PC-9 (cell line): ENCODE results near the gene SNAPC1.

ENCODE experiments used
- EZH2 ChIP-seq: fragments of 200-600 bp; sonication (generic); IDR thresholded peaks from 2 replicates; pipeline ENCODE4 v1.8.0; 2017; ENCODE audit warnings: antibody characterized with exemption, low read depth
- TF ChIP-seq, protein P1 (sequence below): fragments of 200-600 bp; sonication (generic); conservative IDR thresholded peaks from 2 replicates; pipeline ENCODE4 v1.6.1; 2017; ENCODE audit warnings: mixed run types, antibody characterized with exemption, mild to moderate bottlenecking, moderate library complexity

DNA sequence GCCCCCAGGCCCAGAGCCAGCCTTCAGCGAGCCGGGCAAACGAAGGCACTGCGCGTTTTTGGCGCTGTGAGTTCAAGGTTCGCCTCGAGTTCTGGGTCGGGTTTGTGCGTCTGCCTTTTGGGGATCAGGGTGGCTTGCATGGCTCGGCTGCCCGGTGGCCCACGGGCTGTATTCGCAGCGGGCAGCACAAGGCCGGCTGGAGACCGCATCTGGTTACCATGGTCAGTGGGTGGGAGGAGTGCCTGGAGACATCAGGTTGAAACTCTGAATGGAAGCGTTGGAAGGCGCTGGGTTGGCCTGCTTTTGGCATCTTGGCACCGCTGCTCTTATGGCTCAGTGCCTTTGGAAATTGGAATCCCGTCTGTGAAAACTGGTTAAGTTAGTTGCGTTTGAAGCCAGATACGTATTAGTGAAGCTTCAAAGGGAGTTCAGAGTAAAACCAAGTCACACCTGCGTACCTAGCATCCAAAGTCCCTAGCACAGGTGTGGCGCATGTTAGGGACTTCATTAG, 50.9 kb downstream of the SNAPC1 start:
- TF ChIP-seq, protein P1, sequence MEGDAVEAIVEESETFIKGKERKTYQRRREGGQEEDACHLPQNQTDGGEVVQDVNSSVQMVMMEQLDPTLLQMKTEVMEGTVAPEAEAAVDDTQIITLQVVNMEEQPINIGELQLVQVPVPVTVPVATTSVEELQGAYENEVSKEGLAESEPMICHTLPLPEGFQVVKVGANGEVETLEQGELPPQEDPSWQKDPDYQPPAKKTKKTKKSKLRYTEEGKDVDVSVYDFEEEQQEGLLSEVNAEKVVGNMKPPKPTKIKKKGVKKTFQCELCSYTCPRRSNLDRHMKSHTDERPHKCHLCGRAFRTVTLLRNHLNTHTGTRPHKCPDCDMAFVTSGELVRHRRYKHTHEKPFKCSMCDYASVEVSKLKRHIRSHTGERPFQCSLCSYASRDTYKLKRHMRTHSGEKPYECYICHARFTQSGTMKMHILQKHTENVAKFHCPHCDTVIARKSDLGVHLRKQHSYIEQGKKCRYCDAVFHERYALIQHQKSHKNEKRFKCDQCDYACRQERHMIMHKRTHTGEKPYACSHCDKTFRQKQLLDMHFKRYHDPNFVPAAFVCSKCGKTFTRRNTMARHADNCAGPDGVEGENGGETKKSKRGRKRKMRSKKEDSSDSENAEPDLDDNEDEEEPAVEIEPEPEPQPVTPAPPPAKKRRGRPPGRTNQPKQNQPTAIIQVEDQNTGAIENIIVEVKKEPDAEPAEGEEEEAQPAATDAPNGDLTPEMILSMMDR: no peak
- no peak for TF ChIP-seq EZH2
